GM06990 (cell line): ENCODE results near the gene GGT1.
A peak's percentile ranks its signal among the peaks of the same experiment; 100 is the strongest.
"Not testable (repeated sequence)": the region's sequence is repeated elsewhere in the genome, so short reads cannot be mapped to it uniquely, and the experiment has no call there.

ENCODE experiments used
- DNase-seq: peaks from one replicate; pipeline ENCODE4 v3.0.0-alpha.2; 2011; ENCODE audit not compliant: insufficient read length; ENCODE audit errors: extremely low read depth
- H3K27me3 ChIP-seq: replicated peaks from 2 replicates; pipeline ENCODE4 v1.6.0; 2011; ENCODE audit warnings: low read length; ENCODE audit not compliant: control insufficient read depth, insufficient read depth
- H3K36me3 ChIP-seq: 2 replicates; pipeline ENCODE4 v1.5.1; 2011; ENCODE audit warnings: low read length; ENCODE audit not compliant: control insufficient read depth, insufficient read depth
- H3K4me3 ChIP-seq: replicated peaks from 2 replicates; pipeline ENCODE4 v1.5.1; 2011; ENCODE audit warnings: low read depth, mild to moderate bottlenecking, control low read depth, low read length
- CTCF ChIP-seq: IDR thresholded peaks from 2 replicates; pipeline ENCODE4 v1.5.1; 2011; ENCODE audit warnings: low read length, control low read depth, mild to moderate bottlenecking, inconsistent platforms; ENCODE audit not compliant: insufficient read depth, poor library complexity, severe bottlenecking

GGT1 gene

GRCh38 chr22:24629069-24629468 lies 26.1 kb downstream of the GGT1 start:
- TF ChIP-seq CTCF: peak; percentile 47
- not testable (repeated sequence) for DNase-seq, H3K27me3 ChIP-seq, H3K36me3 ChIP-seq, H3K4me3 ChIP-seq

DNA sequence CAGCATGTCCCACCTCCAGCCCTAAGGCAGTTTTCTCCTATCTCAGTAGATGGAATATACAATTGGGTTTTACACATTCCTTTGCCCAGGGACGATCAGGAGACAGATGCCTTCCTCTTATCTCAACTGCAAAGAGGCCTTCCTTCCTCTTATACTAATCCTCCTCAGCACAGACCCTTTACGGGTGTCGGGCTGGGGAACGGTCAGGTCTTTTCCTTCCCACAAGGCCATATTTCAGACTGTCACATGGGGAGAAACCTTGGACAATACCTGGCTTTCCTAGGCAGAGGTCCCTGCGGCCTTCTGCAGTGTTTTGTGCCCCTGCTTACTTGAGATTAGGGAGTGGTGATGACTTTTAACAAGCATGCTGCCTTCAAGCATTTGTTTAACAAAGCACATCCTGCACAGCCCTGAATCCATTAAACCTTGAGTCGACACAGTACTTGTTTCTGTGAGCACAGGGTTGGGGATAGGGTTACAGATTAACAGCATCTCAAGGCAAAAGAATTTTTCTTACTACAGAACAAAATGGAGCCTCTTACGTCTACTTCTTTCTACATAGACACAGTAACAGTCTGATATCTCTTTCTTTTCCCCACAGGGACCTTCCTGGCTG lies 27.9 kb downstream of the GGT1 start:
- not testable (repeated sequence) for DNase-seq, H3K36me3 ChIP-seq, H3K4me3 ChIP-seq, H3K27me3 ChIP-seq

DNA sequence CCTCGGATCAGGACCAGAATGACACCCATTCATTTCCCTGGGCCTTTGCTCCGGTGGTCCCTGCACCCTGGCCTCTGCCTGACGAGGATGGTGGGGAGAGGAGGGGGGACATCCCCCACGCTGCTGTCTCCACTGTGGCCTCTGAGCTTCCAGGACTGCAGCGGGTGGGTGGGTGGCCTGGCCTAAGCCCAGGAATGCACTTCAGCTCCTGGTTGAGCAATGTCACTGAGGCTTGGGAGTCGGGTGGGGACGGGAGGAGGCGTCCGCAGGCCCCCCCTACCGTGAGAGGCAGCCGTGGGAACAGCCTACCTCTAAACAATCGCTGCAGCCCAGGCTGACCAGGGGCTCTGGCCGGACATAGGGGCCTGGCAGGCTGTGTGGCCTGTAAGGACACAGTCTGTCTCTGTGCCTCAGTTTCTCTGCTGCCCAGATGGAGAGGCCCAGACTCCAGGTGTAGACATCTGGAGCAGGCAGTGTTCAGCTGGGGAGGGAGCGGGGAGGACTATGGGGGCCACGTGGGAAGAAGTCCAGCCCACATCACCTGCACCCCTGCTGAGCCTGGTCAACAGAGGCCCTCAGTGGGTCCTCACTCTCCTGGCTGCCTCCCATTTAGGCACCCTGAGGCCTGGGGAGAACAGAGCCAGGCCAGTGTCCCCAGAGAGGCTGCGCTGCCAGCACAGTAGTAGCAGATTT lies 28.6 kb downstream of the GGT1 start:
- not testable (repeated sequence) for H3K4me3 ChIP-seq, H3K27me3 ChIP-seq, DNase-seq, H3K36me3 ChIP-seq

DNA sequence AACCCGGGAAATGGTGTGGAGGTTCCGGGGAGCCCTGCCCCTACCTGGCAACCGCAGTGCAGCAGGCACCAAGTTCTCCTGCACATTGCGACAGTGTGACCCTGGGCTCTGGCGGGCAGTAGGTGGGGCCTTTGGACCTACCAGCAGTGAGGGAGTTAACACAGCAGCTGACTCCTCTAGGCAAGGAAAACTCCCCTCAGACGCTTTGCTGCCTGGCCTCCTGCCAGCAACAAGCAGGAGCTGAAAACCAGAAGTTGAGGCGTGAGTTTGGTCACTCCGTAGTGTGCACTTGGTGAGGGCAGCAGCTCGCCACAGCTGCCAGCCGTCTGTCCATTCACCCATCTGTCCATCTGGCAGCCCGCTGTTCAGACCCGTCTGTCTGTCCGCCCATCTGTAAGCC lies 29.6 kb downstream of the GGT1 start:
- not testable (repeated sequence) for H3K27me3 ChIP-seq, DNase-seq, H3K36me3 ChIP-seq

GRCh38 chr22:24633231-24634023 lies 30.4 kb downstream of the GGT1 start:
- H3K36me3 ChIP-seq, DNase-seq, H3K4me3 ChIP-seq, H3K27me3 ChIP-seq: not testable (repeated sequence)

More for the DNA sequence above, 29.6 kb downstream of the GGT1 start:
- H3K4me3 ChIP-seq: not testable (repeated sequence)

DNA sequence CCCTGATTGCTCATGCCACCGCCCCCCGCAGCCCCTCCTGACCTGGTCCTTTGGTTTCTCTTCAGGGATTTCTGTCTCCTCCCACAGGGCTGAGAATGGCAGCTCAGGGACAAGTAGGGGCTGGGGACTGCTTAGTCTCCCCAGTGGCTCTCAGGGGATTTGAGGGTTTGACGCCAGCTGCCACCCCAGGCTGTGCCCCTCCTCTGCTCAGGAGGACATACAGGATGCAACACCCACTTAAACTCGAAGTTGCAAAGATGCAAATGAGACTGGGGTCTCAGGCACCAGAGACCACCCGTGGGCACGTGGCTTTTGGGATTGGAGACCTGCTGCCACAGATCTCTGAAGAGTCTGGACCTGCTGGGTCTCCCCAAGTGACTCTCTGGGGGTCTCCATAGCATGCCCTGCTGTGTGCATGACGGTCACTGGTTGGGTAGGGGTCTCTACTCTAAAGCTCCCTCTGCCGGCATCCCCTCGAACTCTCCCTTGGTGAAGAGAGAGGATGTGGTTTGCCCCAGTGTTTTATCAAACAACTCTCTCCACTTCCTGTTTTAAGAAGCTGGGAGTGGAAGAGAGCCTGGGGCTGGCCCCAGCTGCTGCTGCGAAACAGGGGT lies 31.9 kb downstream of the GGT1 start:
- TF ChIP-seq CTCF: peak; percentile 18
- not testable (repeated sequence) for H3K4me3 ChIP-seq, H3K27me3 ChIP-seq, H3K36me3 ChIP-seq, DNase-seq

DNA sequence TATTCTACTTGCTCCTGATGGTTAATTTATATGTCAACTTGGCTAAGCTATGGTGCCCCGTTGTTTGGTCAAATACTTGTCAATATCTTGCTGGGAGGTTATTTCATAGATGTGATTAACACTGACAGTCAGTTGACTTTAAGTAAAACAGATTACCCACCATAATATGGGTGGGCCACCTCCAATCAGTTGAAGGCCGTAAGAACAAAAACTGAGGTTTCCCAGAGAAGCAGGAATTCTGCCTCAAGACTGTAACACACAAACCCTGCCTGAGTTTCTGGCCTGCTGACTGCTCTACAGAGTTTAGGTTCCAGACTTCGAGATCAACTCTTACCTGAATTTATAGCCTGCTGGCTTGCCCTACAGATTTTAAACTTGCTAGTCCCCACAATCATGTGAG lies 33.5 kb downstream of the GGT1 start:
- not testable (repeated sequence) for H3K27me3 ChIP-seq, H3K4me3 ChIP-seq, H3K36me3 ChIP-seq, DNase-seq

DNA sequence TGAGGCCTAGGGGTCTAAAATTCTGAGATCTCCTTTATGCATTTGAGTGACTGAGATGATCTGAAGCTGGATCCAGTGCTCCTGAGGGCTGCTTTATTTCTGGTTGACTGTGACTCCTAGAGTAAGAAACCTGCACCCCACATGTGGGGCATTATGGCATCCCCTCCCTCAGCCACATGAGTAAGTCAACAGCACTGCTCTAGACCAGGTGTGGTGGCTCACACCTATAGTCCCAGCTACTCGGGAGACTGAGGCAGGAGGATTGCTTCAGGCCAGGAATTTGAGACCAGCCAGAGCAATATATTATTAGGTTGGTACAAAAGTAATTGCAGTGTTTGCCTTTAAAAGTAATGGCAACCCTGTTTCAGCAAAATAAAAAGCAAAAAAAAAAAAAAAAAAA lies 39.3 kb downstream of the GGT1 start:
- H3K4me3 ChIP-seq, H3K27me3 ChIP-seq, H3K36me3 ChIP-seq, DNase-seq: not testable (repeated sequence)

- not testable (repeated sequence) for DNase-seq, H3K36me3 ChIP-seq, H3K4me3 ChIP-seq, H3K27me3 ChIP-seq
Measured at GRCh38 chr22:24644409-24644808, 41.4 kb downstream of the GGT1 start.

GRCh38 chr22:24645408-24646399 lies 42.7 kb downstream of the GGT1 start:
- not testable (repeated sequence) for H3K36me3 ChIP-seq, DNase-seq, H3K27me3 ChIP-seq, H3K4me3 ChIP-seq

GRCh38 chr22:24646756-24647155 lies 43.8 kb downstream of the GGT1 start:
- not testable (repeated sequence) for H3K27me3 ChIP-seq, H3K36me3 ChIP-seq, DNase-seq, H3K4me3 ChIP-seq
